ENCODE data around the gene RELN.

The RELN gene

DNA sequence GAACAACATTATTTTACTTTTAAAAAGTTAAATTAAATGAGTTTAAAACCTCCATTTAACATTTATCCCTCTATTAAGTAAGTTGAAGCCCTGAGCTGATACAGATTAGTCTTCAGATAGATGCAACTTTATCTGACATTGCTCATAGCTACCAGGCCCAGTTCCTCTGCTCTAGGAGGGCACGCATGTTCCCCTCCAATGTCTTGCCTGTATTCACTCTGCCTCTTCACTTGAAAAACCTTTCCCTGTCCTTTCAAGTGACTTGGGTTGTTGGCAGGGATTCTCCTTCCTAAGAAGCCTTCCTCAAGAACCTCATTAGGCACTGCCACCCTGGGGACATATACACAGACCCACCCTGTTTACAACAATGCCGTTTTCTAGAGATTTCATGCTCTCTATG is 270.4 kb downstream of the RELN start:
- no peak for DNase-seq (ENCODE audit: low read depth, low spot score)

DNA sequence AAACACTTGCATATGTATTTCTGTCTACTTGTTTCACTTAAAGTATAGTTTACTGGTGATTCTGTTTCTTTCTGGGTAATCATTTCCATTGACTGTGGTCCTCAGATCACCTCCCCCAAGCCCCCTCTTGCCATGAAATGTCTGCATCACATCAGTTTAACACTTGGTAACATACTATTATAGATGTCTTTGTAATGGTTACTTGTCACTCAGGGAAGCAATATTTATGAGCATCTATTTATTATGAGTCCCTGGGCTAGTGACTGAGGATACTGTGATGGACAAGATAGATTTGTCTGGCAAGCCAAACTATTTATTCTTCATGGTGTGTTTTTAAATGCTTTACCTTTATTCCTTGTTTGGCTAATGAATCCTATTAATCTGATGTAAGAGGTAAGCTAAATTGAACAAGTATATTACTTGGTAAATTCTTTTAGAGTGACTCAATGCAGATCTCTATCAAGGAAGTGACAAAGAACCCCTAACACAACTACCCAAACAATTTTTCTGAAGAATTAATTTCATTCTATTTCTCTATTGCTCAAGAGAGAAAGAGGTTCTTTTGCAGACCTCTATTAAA is 270.9 kb downstream of the RELN start:
- DNase-seq (ENCODE audit: low read depth, low spot score), result no peak

DNA sequence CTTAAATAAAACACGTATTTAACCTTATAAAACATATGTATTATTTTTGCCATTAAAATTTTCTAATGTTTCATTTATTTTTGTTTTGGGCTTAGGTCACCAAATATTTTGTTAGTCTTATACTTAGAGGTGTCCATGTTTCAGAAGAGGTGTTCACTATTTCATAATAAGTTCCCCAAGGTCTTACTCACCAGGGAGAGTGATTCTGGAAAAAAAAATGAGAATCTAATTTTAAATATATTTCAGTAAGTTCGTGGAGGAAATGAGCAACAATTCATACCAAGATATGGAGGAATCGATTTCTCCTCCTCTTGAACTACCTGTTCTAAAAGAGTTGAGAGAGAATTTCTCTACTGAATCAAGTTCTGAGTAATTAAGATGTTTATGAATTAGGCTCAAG is 271.9 kb downstream of the RELN start:
- DNase-seq (ENCODE audit: low read depth, low spot score), result no peak

DNA sequence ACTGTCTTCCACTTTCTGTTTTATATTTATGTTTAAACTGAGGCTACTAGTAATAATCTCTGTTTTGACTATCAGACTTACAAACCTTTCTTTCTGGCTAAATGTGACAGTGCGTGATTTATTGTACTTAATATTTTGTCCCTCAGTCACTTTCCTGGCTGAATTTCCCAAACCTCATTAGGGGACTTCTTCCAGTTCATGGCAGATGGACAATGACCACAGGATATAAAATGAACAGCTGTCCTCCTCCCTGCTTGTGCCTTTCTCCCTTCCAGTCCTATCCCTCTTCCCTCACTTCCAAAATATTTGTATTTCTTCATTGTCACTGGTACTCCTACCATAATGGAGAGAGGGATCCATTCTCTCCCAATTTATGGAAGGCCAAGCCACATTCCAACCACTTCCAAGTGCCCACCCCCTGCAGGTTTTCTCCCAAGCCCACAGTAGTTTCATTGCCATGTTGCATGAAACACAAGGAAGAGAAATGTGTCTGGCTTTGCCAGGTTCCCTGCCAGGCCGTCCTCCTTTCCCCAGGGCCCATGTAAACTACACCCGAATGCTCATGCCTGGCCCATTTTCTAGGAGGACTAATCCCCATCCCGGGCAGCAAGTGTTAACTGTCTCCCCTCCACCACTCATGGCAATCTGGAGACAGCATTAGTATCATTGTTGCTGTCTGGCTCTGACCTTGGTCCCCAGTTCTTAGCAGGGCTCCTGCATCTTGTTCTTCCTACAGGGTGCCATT is 273.9 kb downstream of the RELN start:
- DNase-seq (ENCODE audit: low read depth, low spot score), result no peak

- DNase-seq (ENCODE audit: low read depth, low spot score), result no peak
These were observed 275.0 kb downstream of the RELN start for GRCh38 chr7:103714376-103714927.

- no peak for DNase-seq (ENCODE audit: low read depth, low spot score)
These were observed 276.3 kb downstream of the RELN start for GRCh38 chr7:103712991-103713778.

GRCh38 chr7:103711413-103711812 is 278.0 kb downstream of the RELN start:
- DNase-seq (ENCODE audit: low read depth, low spot score), result no peak

DNA sequence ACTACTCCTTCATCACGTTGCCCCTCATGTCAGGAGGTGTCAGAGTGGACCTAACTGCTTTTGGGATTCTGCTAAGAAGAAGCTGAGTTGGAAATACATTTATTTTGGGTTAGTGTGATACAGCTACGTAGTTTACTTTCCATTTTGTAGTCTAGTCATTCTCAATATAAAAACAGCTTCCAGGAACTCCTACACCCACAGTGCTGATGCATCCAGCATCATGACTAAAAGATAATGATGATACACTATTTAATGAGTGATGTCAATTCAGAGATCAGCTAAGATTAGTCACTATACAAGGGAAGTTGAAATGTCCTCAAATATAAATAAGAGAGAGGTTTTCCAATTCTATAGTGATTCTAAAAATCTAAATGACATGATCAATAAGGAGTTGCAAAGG is 279.2 kb downstream of the RELN start:
- DNase-seq (ENCODE audit: low read depth, low spot score), result no peak

GRCh38 chr7:103706805-103707204 is 282.7 kb downstream of the RELN start:
- no peak for DNase-seq (ENCODE audit: low read depth, low spot score)

GRCh38 chr7:103705542-103705941 is 283.9 kb downstream of the RELN start:
- DNase-seq (ENCODE audit: low read depth, low spot score), result no peak

- DNase-seq (ENCODE audit: low read depth, low spot score), result no peak
These were observed 284.8 kb downstream of the RELN start for GRCh38 chr7:103704701-103705100.

DNA sequence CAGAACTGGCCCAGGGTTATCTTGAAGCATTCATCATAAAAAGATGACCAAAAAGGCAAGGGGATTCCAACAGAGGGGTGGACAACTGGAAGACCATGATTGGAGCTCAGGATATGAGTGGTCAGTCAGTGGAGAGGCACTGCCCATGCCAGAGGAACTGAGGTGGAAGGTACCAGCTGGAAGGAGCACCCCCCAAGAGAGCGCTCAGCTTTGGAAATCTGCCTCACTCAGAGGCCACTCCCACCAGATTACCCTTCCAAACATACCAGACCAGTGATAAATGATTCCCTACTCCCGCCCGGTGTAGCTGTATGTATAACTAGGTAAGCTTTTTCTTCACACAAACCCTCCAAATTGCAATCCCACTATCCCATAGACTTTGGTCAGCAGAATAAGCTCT is 286.5 kb downstream of the RELN start:
- DNase-seq (ENCODE audit: low read depth, low spot score), result no peak

- no peak for DNase-seq (ENCODE audit: low read depth, low spot score)
These were observed 287.0 kb downstream of the RELN start for GRCh38 chr7:103702454-103702853.

DNA sequence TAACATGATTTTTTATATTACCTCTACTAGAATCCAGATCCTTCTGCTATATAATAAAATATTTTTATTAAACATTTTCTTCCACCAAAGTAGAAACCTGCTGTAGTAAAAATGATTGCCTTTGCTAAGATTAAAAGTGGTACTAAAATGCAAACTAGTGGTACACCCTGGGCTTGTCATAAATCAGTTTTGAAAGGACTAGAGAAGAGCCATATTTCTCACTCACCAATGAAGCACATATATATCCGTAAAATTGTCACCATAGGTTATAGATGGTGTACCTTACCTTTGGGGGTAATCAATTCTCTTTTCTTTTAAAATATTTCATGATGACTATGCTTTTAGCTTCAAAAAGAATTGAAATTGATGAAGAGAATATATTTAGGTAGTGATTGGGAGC is 290.4 kb downstream of the RELN start:
- no peak for DNase-seq (ENCODE audit: low read depth, low spot score)

- DNase-seq (ENCODE audit: low read depth, low spot score), result no peak
These were observed 291.4 kb downstream of the RELN start for GRCh38 chr7:103698064-103698463.

- DNase-seq (ENCODE audit: low read depth, low spot score), result no peak
These were observed 293.9 kb downstream of the RELN start for GRCh38 chr7:103695521-103695920.

DNA sequence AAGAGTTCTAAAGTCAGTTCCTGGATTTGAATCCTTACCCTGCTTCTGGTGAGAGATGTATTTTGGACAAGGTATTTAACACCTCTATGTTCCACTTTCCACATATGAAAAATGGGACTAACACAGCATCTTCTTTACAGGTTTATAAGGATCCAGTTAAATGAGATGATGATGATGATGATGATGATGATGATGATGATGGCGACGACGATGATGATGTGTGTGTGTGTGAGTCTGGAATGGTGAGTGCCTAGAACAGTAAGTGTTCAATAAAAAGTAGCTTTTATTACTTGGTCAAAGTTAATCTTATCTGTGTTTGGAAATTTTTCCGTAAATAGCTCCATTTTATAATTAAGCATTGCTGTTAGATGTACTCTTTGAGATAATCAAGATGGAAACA is 295.2 kb downstream of the RELN start:
- no peak for DNase-seq (ENCODE audit: low read depth, low spot score)

DNA sequence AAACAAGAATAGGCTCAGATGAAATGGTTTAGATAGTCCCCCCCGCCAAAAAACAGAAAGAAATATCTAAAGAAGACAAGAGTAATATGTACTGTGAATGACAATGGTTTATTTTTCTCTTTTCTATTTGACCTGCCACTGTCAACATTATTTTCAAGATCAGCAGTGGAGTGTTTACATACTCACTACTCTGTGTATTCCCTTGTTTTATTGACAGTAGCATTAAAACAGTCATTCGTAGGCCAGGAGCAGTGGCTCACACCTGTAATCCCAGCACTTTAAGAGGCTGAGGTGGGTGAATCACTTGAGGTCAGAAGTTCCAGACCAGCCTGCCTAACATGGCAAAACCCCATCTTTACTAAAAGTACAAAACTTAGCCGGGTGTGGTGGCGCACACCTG is 298.2 kb downstream of the RELN start:
- no peak for DNase-seq (ENCODE audit: low read depth, low spot score)

GRCh38 chr7:103690242-103690974 is 299.1 kb downstream of the RELN start:
- no peak for DNase-seq (ENCODE audit: low read depth, low spot score)

DNA sequence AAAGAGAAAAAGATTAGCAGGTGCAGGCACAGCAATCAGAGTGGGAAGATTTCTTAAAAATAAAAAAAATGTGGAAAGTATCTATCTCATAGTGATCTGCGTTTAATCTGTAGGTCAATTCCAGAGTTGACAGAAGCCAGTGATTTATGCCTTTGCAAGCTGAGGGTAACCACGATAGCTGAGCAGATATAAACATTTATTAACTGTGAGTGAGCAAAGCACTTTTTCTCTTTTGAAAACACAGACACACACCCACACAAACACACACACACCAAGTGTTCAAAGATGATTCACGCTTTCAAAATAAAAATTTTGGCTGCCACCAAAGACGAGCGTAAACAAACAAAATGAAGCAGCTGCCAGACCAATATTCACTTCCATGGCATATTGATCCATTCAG is 300.2 kb downstream of the RELN start:
- DNase-seq (ENCODE audit: low read depth, low spot score), result no peak

GRCh38 chr7:103687951-103688350 is 301.5 kb downstream of the RELN start:
- DNase-seq (ENCODE audit: low read depth, low spot score), result no peak

DNA sequence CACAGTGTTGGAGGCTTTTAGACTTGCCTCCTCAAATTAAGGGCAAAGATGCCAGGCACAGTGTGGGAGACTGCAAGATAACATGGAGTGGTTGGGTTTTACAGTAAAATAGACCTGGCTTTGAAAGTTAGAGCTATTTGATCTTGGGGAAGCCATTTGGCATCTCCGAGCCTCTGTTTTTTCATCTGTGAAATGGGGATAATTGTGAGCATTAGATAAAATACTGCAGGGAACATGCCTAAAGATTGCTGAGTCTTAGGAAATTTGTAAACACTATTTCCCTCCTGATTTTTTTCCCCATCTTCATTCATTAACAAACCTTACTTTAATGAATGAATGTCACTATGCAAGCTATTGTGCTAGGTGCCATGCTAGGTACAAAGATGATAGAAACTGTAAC is 302.2 kb downstream of the RELN start:
- no peak for DNase-seq (ENCODE audit: low read depth, low spot score)
